K562 (cell line): ENCODE data around the gene PTK7. TPM values are rescaled to one million over a fixed set of nuclear protein-coding genes. Genes with fewer than 3 reads are reported as not detected.

ENCODE experiments used
- BACH1 ChIP-seq: fragments of 200-800 bp; sonication (Bioruptor generic); IDR thresholded peaks from 2 replicates; pipeline ENCODE4 v1.6.1; 2016; ENCODE audit warnings: missing genetic modification characterization, missing compliant biosample characterization
- BRCA1 ChIP-seq, 2 experiments: fragments of 450-650 bp in 1 of 2; sonication (generic) in 1 of 2; formaldehyde crosslinking in 1 of 2; IDR thresholded peaks; 2 replicates each; pipeline versions ENCODE4 v1.5.0 to v1.6.1; 2017 to 2020; ENCODE audit warnings: mild to moderate bottlenecking in 1 of 2, missing genetic modification reagents in 1 of 2
- BRD4 ChIP-seq: fragments of 200-600 bp; sonication (generic); IDR thresholded peaks from 2 replicates; pipeline ENCODE4 v1.6.1; 2017; ENCODE audit warnings: inconsistent platforms
- CHCHD3 ChIP-seq: fragments of 250-450 bp; sonication (Bioruptor Pico); IDR thresholded peaks from 2 replicates; pipeline ENCODE4 v2.1.2; 2022; ENCODE audit warnings: mild to moderate bottlenecking
- DPF2 ChIP-seq: fragments of 450-650 bp; IDR thresholded peaks from 2 replicates; pipeline ENCODE4 v1.6.1; 2016
- ETV1 ChIP-seq: fragments of 450-650 bp; conservative IDR thresholded peaks from 2 replicates; pipeline ENCODE4 v1.6.1; 2016; ENCODE audit warnings: missing genetic modification characterization, control low read depth, low read depth, missing compliant biosample characterization
- FOXJ2 ChIP-seq: fragments of 200-800 bp; sonication (Bioruptor generic); IDR thresholded peaks from 2 replicates; pipeline ENCODE4 v1.6.1; 2016; ENCODE audit warnings: missing genetic modification characterization, missing compliant biosample characterization
- HOMEZ ChIP-seq: fragments of 250-450 bp; sonication (Bioruptor Pico); IDR thresholded peaks from 2 replicates; pipeline ENCODE4 v1.4.0; 2020; ENCODE audit warnings: mild to moderate bottlenecking, moderate library complexity
- JUND ChIP-seq, 2 experiments: IDR thresholded peaks; 2 replicates in 1 of 2; 3 replicates in 1 of 2; pipeline ENCODE4 v1.6.1; 2011; ENCODE audit warnings: borderline replicate concordance in 2 of 2, low read depth in 2 of 2, low read length in 2 of 2, improper control_type of control experiment in 1 of 2, missing biosample characterization in 1 of 2, missing genetic modification characterization in 1 of 2, missing genetic modification reagents in 1 of 2
- L3MBTL2 ChIP-seq: fragments of 450-650 bp; IDR thresholded peaks from 2 replicates; pipeline ENCODE4 v1.6.1; 2016; ENCODE audit warnings: mild to moderate bottlenecking, moderate library complexity
- MAFF ChIP-seq: IDR thresholded peaks from 2 replicates; pipeline ENCODE4 v1.6.1; 2012; ENCODE audit warnings: low read length, improper control_type of control experiment
- NR1H2 ChIP-seq: sonication (generic); formaldehyde crosslinking; IDR thresholded peaks from 2 replicates; pipeline ENCODE4 v1.4.0; 2020; ENCODE audit warnings: mild to moderate bottlenecking, missing genetic modification reagents
- NR2C1 ChIP-seq, 2 experiments: fragments of 450-650 bp; IDR thresholded peaks; 2 replicates each; pipeline ENCODE4 v1.6.1; 2017; ENCODE audit warnings: mild to moderate bottlenecking in 2 of 2, antibody characterized with exemption in 1 of 2, inconsistent platforms in 1 of 2, missing compliant biosample characterization in 1 of 2, missing genetic modification characterization in 1 of 2
- SP1 ChIP-seq: sonication (generic); formaldehyde crosslinking; IDR thresholded peaks from 2 replicates; pipeline ENCODE4 v1.8.1; 2022; ENCODE audit warnings: mild to moderate bottlenecking, missing genetic modification reagents
- TCFL5 ChIP-seq: fragments of 250-450 bp; sonication (Bioruptor Pico); conservative IDR thresholded peaks from 2 replicates; pipeline ENCODE4 v1.6.1; 2021; ENCODE audit warnings: mild to moderate bottlenecking, moderate library complexity, matching md5 sums
- ZC3H8 ChIP-seq: fragments of 450-650 bp; IDR thresholded peaks from 2 replicates; pipeline ENCODE4 v1.6.1; 2017
- ZEB2 ChIP-seq: fragments of 450-650 bp; IDR thresholded peaks from 2 replicates; pipeline ENCODE4 v1.6.1; 2016
- ZNF134 ChIP-seq: fragments of 250-450 bp; sonication (Bioruptor Pico); conservative IDR thresholded peaks from 2 replicates; pipeline ENCODE4 v1.4.0; 2020
- ZNF232 ChIP-seq: sonication (generic); formaldehyde crosslinking; IDR thresholded peaks from 2 replicates; pipeline ENCODE4 v1.8.0; 2022; ENCODE audit warnings: mild to moderate bottlenecking, missing genetic modification reagents
- ZNF24 ChIP-seq: fragments of 450-650 bp; IDR thresholded peaks from 2 replicates; pipeline ENCODE4 v1.6.1; 2016
- ZNF395 ChIP-seq: fragments of 200-800 bp; sonication (Bioruptor generic); IDR thresholded peaks from 2 replicates; pipeline ENCODE4 v1.6.1; 2017; ENCODE audit warnings: missing genetic modification characterization, missing compliant biosample characterization
- ZNF586 ChIP-seq: fragments of 450-650 bp; formaldehyde crosslinking; conservative IDR thresholded peaks from 2 replicates; pipeline ENCODE4 v1.4.0; 2020; ENCODE audit warnings: mild to moderate bottlenecking, moderate library complexity
- ZNF592 ChIP-seq: fragments of 450-650 bp; IDR thresholded peaks from 2 replicates; pipeline ENCODE4 v1.6.1; 2017; ENCODE audit warnings: antibody characterized with exemption, mild to moderate bottlenecking
- ZNF668 ChIP-seq: fragments of 250-450 bp; sonication (Bioruptor Pico); IDR thresholded peaks from 2 replicates; pipeline ENCODE4 v1.8.0; 2022; ENCODE audit warnings: mild to moderate bottlenecking, inconsistent platforms
- polyA plus RNA-seq, 8 experiments: library from polyadenylated mRNA; depleted of rRNA in 4 of 8; stranded (reverse) in 5 of 8; unstranded in 3 of 8; fragments of >200 nt; fragmentation: Nextera tagmentation in 2 of 8; fragmentation: Illumina TruSeq in 1 of 8; extraction: Ambion mirVana in 2 of 8; extraction: Trizol in 1 of 8; gene quantifications; 2 replicates each; pipeline versions ENCODE4 v1.2.1 to v1.2.3, GENCODE V29; 2011 to 2014; ENCODE audit warnings: inconsistent platforms in 1 of 8, missing spikeins in 1 of 8
- total RNA-seq, 7 experiments: library from RNA; depleted of rRNA in 6 of 7; stranded (reverse); fragments of >200 nt in 6 of 7; fragmentation: Illumina TruSeq in 2 of 7; extraction: Trizol in 2 of 7; gene quantifications; 2 replicates each; pipeline versions ENCODE4 v1.2.1 to v1.2.3, GENCODE V29; 2011 to 2021; ENCODE audit warnings: low replicate concordance in 1 of 7

The PTK7 gene
- total and polyA plus RNA-seq, 9 of the 15 experiments (the other 6 are each of a cell fraction or from before 2014, with no cell fraction given): 0.20 to 6.8 (median 4.2) TPM

- TF ChIP-seq ZNF592 (peak; percentile 93), ZEB2 (peak; percentile 70), ZNF134 (CRISPR knock-in tag) (0 out of 2 replicates have a peak, but pooled peaks have one; percentile 22), ZNF395 (CRISPR knock-in tag) (peak; percentile 54), ZNF668 (CRISPR knock-in tag) (0 out of 2 replicates have a peak, but pooled peaks have one; percentile 47), ZNF586 (no peak), SP1 (CRISPR knock-in tag) (no peak), CHCHD3 (CRISPR knock-in tag) (no peak), BACH1 (peak; percentile 61; the same call in 1 of the 2 replicates), ETV1 (tag) (peak; percentile 31; the same call in 1 of the 2 replicates), MAFF (peak; percentile 45; the same call in 1 of the 2 replicates), DPF2 (peak; percentile 60), FOXJ2 (tag) (no peak), ZNF24 (no peak), BRCA1 (IDR thresholded peaks at IDR 0.05) (no peak), BRCA1 (CRISPR knock-in tag; IDR thresholded peaks at IDR 0.05) (no peak), ZNF232 (CRISPR knock-in tag) (no peak), L3MBTL2 (peak; percentile 11; the same call in 1 of the 2 replicates), HOMEZ (no peak), TCFL5 (CRISPR knock-in tag) (no peak), NR1H2 (CRISPR knock-in tag) (no peak), NR2C1 (IDR thresholded peaks at IDR 0.05) (no peak), NR2C1 (tag; IDR thresholded peaks at IDR 0.05) (no peak; the same call in none of the 2 replicates), BRD4 (no peak), JUND (IDR thresholded peaks at IDR 0.05; ENCODE audit: borderline replicate concordance, low read depth, low read length) (0 out of 2 replicates have a peak, but pooled peaks have one; percentile 18), JUND (tag; IDR thresholded peaks at IDR 0.05; ENCODE audit: borderline replicate concordance, low read depth, low read length) (peak; percentile 63; the same call in 1 of the 3 replicates), ZC3H8 (no peak)
Measured at GRCh38 chr6:43115365-43115764, 39.3 kb downstream of the PTK7 start (continued).
